Thymus (tissue), 11 donors: Measurements from ENCODE around the gene MINDY1. TPM values are rescaled to one million over a fixed set of nuclear protein-coding genes. Genes with fewer than 3 reads are reported as not detected.

Experiments
- DNase-seq, 9 donors: peaks; one replicate each; pipeline ENCODE4 v3.0.0-alpha.2; 2013; ENCODE audit warnings: low spot score in 9 of 9, low read depth in 6 of 9, missing footprints in 1 of 9
- H3K27ac ChIP-seq, 2 donors: one replicate each; pipeline ENCODE4 v1.5.1; 2013; ENCODE audit warnings: control low read depth in 1 of 2, low read depth in 1 of 2, low read length in 1 of 2, mild to moderate bottlenecking in 1 of 2, moderate library complexity in 1 of 2
- H3K27me3 ChIP-seq, 2 donors: one replicate each; pipeline ENCODE4 v1.5.1; 2013; ENCODE audit warnings: low read length in 1 of 2; ENCODE audit not compliant: control insufficient read depth in 2 of 2, insufficient read depth in 1 of 2
- H3K36me3 ChIP-seq, 2 donors: one replicate each; pipeline ENCODE4 v1.5.1; 2013; ENCODE audit warnings: low read length in 1 of 2, mild to moderate bottlenecking in 1 of 2, moderate library complexity in 1 of 2; ENCODE audit not compliant: control insufficient read depth in 2 of 2, insufficient read depth in 2 of 2
- H3K4me1 ChIP-seq, 2 donors: one replicate each; pipeline ENCODE4 v1.5.1; 2013; ENCODE audit warnings: low read length in 2 of 2; ENCODE audit not compliant: control insufficient read depth in 2 of 2, insufficient read depth in 2 of 2
- H3K4me3 ChIP-seq, 2 donors: one replicate each; pipeline ENCODE4 v1.5.1; 2013; ENCODE audit warnings: low read length in 2 of 2, control low read depth in 1 of 2, mild to moderate bottlenecking in 1 of 2
- H3K9me3 ChIP-seq, 2 donors: one replicate each; pipeline ENCODE4 v1.5.1; 2013; ENCODE audit warnings: low read length in 1 of 2, mild to moderate bottlenecking in 1 of 2; ENCODE audit not compliant: control insufficient read depth in 2 of 2, insufficient read depth in 1 of 2
- WGBS: extraction: QIAGEN DNeasy Blood & Tissue Kit; methylation state at CpG from one replicate; pipeline ENCODE4 v1.1.7; 2013; 5-methylcytosine and 5-hydroxymethylcytosine counted together
- polyA plus RNA-seq: library from polyadenylated mRNA; stranded (reverse); fragments of 200-250 nt; gene quantifications from one replicate; pipeline ENCODE4 v1.2.3, GENCODE V29; 2013
- total RNA-seq: library from RNA; stranded (reverse); fragments of 120-200 nt; gene quantifications from one replicate; pipeline ENCODE4 v1.2.4, GENCODE V29; 2013
- donor health status: healthy.

MINDY1 gene
- total and polyA plus RNA-seq, 2 donors, result 3.5 to 4.8 TPM

DNA sequence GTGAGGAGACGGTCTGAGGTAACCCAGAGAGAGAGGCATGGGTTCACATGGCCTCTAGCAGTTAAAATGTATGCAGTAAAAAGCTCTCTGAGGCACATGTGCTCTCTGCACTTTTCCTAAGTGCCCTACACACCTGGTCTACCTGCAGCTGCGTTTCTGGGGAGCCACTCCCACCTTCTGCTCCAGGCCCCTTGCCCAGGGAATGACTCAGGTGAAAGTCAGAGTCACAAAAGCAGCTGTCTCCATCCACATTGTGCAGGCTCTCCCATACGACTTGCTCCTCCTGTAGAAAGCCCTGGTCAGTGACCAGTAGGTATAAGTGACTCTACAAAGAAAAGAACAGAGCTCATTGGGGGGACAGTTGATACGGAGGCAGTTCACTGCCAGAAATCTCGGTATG, 8.8 kb downstream of the MINDY1 start:
- H3K36me3 ChIP-seq, result peaks cover 0 to 4% of the 10 kb centered on the region in 2 donors
- DNase-seq, result no peak
- H3K27ac ChIP-seq, result no peak overlapping the region
- no peak overlapping the region for H3K4me3 ChIP-seq
- H3K9me3 ChIP-seq, result no peaks in the 10 kb centered on the region
- WGBS, result 86% methylated on average over 5 of the region's 5 CpGs
- no peaks in the 10 kb centered on the region for H3K27me3 ChIP-seq
- H3K4me1 ChIP-seq, result peaks cover 9 to 20% of the 10 kb centered on the region in 2 donors

DNA sequence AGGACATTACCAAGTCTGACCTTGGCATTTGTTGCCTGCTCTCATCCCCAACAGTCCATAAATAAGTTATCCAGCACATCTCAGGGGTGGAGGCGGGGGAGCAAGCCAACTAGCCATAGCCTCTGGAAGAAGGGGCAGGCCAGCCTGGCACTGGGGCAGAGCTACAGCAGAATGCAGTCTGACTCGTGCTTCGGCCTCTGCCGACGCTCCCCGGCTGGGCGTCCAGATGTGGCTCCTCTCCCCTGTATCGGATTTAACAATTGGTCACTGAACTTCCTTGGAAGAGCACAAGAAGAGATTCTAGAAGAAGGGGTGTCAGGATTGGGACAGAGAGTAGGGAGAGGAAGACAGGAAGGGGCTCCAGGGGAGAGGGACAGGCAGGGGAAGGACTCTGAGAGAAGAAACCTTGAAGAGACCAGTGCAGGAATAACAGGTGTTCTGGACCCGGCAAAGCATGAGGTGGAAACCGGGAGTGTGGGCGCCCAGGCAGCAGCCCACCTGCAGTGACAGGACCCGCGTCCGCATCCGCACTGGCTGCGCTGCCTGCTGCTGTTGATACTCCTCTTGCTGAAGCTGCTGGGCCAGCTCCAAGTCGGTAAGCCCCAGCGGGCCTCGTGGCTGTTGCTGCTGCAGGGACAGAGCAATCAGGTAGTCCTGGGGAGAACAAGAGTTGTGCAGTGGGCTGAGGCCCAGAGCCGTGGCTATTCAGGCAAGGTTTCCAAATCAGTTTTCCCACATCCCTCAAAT, 9.4 kb downstream of the MINDY1 start:
- 98% methylated on average over 20 of the region's 20 CpGs for WGBS
- Histone ChIP-seq H3K9me3 (no peaks in the 10 kb centered on the region), H3K27me3 (no peaks in the 10 kb centered on the region), H3K4me3 (no peak overlapping the region), H3K36me3 (peaks cover 0 to 4% of the 10 kb centered on the region in 2 donors), H3K4me1 (peaks cover 4 to 14% of the 10 kb centered on the region in 2 donors), H3K27ac (no peak overlapping the region)
- no peak for DNase-seq

DNA sequence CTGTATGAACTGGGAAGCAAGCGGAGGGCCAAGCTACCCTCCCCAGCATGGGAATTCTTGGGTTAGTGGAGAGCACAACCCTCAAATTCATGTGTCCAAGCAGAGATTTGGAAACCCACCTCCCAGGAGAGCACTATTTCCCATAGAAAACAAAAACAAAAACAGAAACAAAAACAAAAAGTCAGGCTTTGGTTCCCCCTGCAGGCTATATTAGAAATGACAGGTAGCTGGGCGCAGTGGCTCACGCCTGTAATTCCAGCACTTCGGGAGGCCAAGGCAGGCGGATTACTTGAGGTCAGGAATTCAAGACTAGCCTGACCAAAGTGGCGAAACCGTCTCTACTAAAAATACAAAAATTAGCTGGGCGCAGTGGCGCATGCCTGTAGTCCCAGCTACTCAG, 10.8 kb downstream of the MINDY1 start:
- peak in 2 of 9 donors; percentile 46 to 61 for DNase-seq
- no peak overlapping the region for H3K4me3 ChIP-seq

DNA sequence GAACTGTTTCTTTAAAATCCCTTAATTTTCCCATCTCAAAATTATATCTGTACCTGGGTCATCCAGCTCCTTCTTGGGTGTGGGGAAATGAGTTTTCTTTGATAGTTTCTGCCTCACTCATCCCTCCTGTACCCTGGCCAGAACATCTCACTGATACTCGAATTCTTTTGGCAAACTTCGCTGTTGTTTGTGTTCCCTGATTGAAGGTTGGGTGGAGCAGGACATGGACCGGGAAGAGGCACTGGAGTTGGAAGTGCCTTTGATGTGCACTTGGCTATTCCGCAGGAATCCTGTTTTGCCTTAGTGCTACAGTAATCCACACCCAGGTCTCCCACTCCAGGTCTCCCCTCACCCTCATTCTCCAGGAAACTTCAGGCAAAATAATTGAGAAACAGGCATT, 11.2 kb downstream of the MINDY1 start:
- 88% methylated on average over 4 of the region's 4 CpGs for WGBS
- Histone ChIP-seq H3K4me1 (peaks cover 0 to 10% of the 10 kb centered on the region in 2 donors), H3K27ac (no peak overlapping the region), H3K9me3 (no peaks in the 10 kb centered on the region), H3K4me3 (no peak overlapping the region), H3K36me3 (peaks cover 0 to 4% of the 10 kb centered on the region in 2 donors), H3K27me3 (no peaks in the 10 kb centered on the region)
- no peak for DNase-seq

More for the DNA sequence above, 10.8 kb downstream of the MINDY1 start:
- peaks cover 0 to 10% of the 10 kb centered on the region in 2 donors for H3K4me1 ChIP-seq
- H3K36me3 ChIP-seq, result peaks cover 0 to 4% of the 10 kb centered on the region in 2 donors
- no peak overlapping the region for H3K27ac ChIP-seq
- H3K27me3 ChIP-seq, result no peaks in the 10 kb centered on the region
- 77% methylated on average over 9 of the region's 9 CpGs for WGBS
- no peaks in the 10 kb centered on the region for H3K9me3 ChIP-seq

DNA sequence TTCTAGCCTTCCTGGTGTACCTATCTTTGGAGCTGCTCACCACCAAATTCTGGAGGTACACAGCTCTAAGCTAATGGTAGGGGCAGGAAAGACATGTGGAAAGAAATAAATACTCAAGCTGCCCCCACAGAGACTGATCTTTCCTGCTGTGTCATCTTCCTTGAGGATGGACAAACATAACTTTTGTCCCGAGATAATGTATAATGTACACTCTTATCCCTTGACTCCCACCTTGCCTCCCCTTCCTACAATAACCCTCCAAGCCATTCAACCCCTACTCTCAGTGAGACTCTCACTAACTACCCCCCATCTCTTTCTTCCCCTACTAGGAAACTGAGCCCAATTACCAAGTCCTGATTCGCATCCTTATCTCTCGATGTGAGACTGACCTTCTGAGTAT, 12.5 kb downstream of the MINDY1 start:
- H3K27me3 ChIP-seq, result no peaks in the 10 kb centered on the region
- 97% methylated on average over 3 of the region's 3 CpGs for WGBS
- peaks cover 0 to 4% of the 10 kb centered on the region in 2 donors for H3K36me3 ChIP-seq
- no peak overlapping the region for H3K4me3 ChIP-seq
- DNase-seq, result no peak
- peaks cover 0 to 7% of the 10 kb centered on the region in 2 donors for H3K4me1 ChIP-seq
- H3K9me3 ChIP-seq, result no peaks in the 10 kb centered on the region
- no peak overlapping the region for H3K27ac ChIP-seq

DNA sequence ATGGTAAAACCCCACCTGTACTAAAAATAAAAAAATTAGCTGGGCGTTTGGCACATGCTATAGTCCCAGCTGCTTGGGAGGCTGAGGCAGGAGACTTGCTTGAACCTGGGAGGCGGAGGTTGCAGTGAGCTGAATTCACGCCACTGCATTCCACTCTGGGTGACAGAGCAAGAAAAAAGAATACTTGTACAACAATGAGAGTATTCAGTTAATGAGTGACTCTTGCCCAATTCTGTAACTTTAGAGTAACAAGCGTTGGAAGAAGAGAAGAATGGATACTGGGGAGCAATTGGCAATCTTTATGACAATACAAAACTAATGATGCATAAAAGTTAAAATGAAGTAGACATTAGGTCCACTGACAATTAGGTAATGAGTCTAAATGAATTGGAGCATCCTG, 14.1 kb downstream of the MINDY1 start:
- WGBS, result 85% methylated on average over 4 of the region's 4 CpGs
- Histone ChIP-seq H3K4me3 (no peak overlapping the region), H3K4me1 (peaks cover 0 to 4% of the 10 kb centered on the region in 2 donors), H3K36me3 (peaks cover 0 to 3% of the 10 kb centered on the region in 2 donors), H3K9me3 (no peaks in the 10 kb centered on the region), H3K27me3 (no peaks in the 10 kb centered on the region), H3K27ac (no peak overlapping the region)
- no peak for DNase-seq

DNA sequence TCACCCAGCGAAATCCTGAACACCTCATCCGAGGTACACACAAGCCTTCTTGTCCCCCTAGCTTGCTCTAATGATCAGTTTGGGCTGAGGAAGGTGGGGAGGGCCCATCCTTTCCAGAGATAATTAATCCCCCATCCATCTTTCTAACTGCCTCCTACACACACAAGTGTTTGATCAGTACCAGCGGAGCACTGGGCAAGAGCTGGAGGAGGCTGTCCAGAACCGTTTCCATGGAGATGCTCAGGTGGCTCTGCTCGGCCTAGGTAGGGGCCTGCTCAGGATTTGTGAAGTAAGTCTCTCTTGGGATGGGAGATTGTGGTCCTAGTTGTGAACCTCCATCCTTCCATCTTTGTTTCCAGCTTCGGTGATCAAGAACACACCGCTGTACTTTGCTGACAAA, 18.8 kb downstream of the MINDY1 start:
- 95% methylated on average over 7 of the region's 7 CpGs for WGBS
- Histone ChIP-seq H3K9me3 (no peaks in the 10 kb centered on the region), H3K4me3 (no peak overlapping the region)

DNA sequence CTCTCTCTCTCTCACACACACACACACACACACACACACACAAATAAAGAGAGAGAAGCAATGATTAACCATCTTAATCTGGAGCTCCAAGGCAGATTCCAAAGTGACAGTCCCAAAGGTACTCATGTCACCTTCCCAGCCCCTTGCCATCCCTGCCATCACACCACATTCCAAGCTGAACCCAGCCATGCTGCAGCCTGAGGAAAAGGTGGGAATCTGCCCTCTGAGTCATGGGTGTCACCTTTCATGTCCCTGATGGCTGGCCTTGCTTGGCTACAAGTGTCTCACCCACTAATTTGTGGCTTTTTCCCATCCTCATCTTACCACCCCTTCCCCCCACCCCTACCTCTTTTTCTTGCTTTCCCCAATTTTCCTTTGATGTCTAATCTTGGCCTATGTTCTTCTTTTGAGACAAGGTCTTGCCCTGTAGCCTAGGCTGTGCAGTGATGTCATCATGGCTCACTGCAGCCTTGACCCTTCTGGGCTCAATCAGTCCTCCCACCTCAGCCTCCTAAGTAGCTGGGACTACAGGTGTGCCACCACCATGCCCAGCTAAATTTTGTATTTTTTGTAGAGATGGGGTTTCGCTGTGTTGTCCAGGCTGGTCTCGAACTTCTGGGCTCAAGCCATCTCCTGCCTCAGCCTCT, 21.4 kb downstream of the MINDY1 start:
- Histone ChIP-seq H3K4me3 (no peak overlapping the region), H3K27ac (no peak overlapping the region), H3K36me3 (no peaks in the 10 kb centered on the region), H3K9me3 (no peaks in the 10 kb centered on the region), H3K4me1 (peaks cover 9 to 20% of the 10 kb centered on the region in 2 donors), H3K27me3 (no peaks in the 10 kb centered on the region)
- 99% methylated on average over 2 of the region's 2 CpGs for WGBS
- DNase-seq, result no peak

More for the DNA sequence above, 18.8 kb downstream of the MINDY1 start:
- H3K27ac ChIP-seq, result no peak overlapping the region
- no peaks in the 10 kb centered on the region for H3K4me1 ChIP-seq
- H3K27me3 ChIP-seq, result no peaks in the 10 kb centered on the region
- no peaks in the 10 kb centered on the region for H3K36me3 ChIP-seq
- DNase-seq, result no peak
